ENCODE measurements around the gene PLCB1. TPM values are rescaled to one million over a fixed set of nuclear protein-coding genes. Genes with fewer than 3 reads are reported as not detected.
"Not testable (repeated sequence)": the region's sequence is repeated elsewhere in the genome, so short reads cannot be mapped to it uniquely, and the experiment has no call there.

PLCB1 gene
- total RNA-seq, 1 donor from 2014 or later = 6.3 TPM

DNA sequence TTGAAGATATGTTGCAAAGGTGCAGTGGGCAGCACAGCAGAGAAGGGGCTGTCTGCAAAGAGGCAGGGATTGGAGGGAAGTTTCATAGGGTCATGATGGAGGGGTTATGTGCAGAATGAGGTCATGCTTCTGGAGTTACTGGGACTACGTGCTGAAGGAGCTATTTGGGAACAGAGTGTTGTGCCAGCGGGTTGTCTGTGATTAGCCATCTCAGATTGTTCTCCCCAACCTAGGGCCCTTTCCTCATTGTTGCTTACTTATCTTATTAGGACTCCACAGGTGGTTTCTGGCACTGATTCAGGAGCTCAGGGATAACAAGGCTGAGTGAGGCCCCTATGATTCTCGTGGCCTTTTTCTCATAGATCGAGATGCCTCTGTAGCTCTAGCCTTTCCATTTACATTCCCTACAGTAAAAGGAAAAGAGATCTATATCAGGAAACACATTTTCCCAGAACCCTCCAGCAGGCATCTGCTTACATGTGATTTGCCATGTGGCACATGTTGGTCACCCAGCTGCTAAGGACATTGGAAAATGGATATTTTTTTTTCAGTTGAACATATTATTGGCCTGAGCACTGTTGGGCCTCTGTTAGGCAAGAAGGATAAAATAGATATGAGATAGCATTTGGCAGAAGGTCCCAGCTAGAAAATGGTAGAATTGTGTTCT lies 507.2 kb downstream of the PLCB1 start:
- intact Hi-C loops (cut with DNase I) = no loop called here
- Histone ChIP-seq H3K27me3 (ENCODE audit: low read depth) (no peaks in the 10 kb centered on the region), H3K9me3 (no peaks in the 10 kb centered on the region), H3K36me3 (no peaks in the 10 kb centered on the region), H3K4me1 (no peaks in the 10 kb centered on the region), H3K4me3 (no peak overlapping the region), H3K27ac (no peak overlapping the region)
- TF ChIP-seq, protein P1, sequence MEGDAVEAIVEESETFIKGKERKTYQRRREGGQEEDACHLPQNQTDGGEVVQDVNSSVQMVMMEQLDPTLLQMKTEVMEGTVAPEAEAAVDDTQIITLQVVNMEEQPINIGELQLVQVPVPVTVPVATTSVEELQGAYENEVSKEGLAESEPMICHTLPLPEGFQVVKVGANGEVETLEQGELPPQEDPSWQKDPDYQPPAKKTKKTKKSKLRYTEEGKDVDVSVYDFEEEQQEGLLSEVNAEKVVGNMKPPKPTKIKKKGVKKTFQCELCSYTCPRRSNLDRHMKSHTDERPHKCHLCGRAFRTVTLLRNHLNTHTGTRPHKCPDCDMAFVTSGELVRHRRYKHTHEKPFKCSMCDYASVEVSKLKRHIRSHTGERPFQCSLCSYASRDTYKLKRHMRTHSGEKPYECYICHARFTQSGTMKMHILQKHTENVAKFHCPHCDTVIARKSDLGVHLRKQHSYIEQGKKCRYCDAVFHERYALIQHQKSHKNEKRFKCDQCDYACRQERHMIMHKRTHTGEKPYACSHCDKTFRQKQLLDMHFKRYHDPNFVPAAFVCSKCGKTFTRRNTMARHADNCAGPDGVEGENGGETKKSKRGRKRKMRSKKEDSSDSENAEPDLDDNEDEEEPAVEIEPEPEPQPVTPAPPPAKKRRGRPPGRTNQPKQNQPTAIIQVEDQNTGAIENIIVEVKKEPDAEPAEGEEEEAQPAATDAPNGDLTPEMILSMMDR (IDR thresholded peaks at IDR 0.05) = no peak
- DNase-seq (no peak), ATAC-seq (no peak)

DNA sequence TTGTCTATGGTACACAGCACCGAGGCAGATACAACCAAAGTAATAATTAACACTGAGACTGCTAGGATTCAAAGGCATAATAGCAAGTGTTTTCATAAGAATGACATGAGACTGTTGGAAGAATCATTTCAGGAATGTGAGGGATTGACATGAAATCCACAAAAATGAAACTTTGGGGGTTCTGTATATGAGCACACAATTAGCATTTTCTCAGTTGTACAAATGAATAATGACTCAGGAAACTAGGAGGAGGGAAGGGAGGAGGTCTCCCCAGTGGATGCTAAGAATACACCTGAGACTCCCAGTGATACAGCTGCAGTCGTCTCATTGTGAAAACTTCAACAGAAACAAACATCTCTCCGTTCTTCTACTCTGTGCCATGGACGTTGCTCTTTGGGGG lies 508.4 kb downstream of the PLCB1 start:
- ATAC-seq = no peak
- intact Hi-C loops (cut with DNase I) = no loop called here
- Histone ChIP-seq H3K4me3 (no peak overlapping the region), H3K27me3 (ENCODE audit: low read depth) (no peaks in the 10 kb centered on the region), H3K27ac (no peak overlapping the region), H3K4me1 (no peaks in the 10 kb centered on the region), H3K9me3 (no peaks in the 10 kb centered on the region), H3K36me3 (no peaks in the 10 kb centered on the region)
- DNase-seq = no peak
- TF ChIP-seq, protein P1 (IDR thresholded peaks at IDR 0.05) = no peak

DNA sequence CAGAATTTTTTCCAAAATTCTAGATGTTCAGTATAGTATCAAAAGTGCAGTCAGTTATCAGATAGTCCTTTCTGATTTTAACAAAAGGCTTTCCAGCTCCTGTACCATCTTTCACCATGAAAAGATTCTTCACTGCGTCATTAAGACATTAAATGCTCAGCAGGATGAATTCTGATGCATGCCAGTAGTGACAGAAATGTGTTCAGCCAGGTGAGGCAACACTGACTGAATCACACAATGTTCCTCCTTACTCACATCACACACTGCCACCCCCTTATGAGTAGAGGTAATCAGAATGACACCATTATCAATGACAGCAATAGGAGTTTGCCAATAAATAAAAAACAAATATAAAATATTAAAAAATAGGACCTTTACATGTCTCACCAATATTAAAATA lies 510.2 kb downstream of the PLCB1 start:
- TF ChIP-seq, protein P1 (IDR thresholded peaks at IDR 0.05) = no peak
- DNase-seq = no peak
- no peak for ATAC-seq
- Histone ChIP-seq H3K9me3 (no peaks in the 10 kb centered on the region), H3K36me3 (no peaks in the 10 kb centered on the region), H3K27ac (no peak overlapping the region), H3K4me3 (no peak overlapping the region), H3K27me3 (ENCODE audit: low read depth) (no peaks in the 10 kb centered on the region), H3K4me1 (no peaks in the 10 kb centered on the region)
- intact Hi-C loops (cut with DNase I) = no loop called here

DNA sequence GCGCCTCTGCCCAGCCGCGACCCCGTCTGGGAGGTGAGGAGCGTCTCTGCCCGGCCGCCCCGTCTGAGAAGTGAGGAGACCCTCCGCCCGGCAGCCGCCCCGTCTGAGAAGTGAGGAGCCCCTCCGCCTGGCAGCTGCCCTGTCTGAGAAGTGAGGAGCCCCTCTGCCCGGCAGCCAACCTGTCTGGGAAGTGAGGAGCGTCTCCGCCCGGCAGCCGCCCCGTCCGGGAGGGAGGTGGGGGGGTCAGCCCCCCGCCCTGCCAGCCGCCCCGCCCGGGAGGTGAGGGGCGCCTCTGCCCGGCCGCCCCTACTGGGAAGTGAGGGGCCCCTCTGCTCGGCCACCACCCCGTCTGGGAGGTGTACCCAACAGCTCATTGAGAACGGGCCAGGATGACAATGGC lies 512.4 kb downstream of the PLCB1 start:
- H3K27me3 ChIP-seq (ENCODE audit: low read depth); ATAC-seq; H3K4me1 ChIP-seq; intact Hi-C loops (cut with DNase I); H3K27ac ChIP-seq; DNase-seq; H3K4me3 ChIP-seq; H3K36me3 ChIP-seq; H3K9me3 ChIP-seq: not testable (repeated sequence)

DNA sequence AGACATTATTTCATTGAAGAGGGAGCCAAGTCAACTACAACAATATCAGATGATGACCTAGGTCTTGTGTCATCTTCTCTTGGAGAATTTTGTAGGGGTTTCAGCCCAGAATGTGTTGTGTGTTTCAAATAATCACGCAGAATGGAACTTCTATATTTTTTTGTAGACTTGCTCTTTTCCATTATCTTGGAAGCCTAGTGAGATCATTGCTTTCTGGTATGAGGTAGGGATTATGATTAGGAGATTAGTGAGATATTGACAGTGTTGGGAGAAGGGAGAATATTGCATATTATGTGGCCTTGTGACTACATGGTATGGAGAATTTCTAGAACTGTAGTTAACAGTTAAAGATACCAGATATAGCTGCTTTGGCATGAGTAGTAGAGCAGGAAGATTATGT lies 513.3 kb downstream of the PLCB1 start:
- Histone ChIP-seq H3K27ac (no peak overlapping the region), H3K27me3 (ENCODE audit: low read depth) (no peaks in the 10 kb centered on the region), H3K4me1 (no peaks in the 10 kb centered on the region), H3K9me3 (no peaks in the 10 kb centered on the region), H3K4me3 (no peak overlapping the region), H3K36me3 (no peaks in the 10 kb centered on the region)
- DNase-seq (no peak), ATAC-seq (no peak)
- TF ChIP-seq, protein P1 (IDR thresholded peaks at IDR 0.05) = no peak
- intact Hi-C loops (cut with DNase I) = no loop called here

DNA sequence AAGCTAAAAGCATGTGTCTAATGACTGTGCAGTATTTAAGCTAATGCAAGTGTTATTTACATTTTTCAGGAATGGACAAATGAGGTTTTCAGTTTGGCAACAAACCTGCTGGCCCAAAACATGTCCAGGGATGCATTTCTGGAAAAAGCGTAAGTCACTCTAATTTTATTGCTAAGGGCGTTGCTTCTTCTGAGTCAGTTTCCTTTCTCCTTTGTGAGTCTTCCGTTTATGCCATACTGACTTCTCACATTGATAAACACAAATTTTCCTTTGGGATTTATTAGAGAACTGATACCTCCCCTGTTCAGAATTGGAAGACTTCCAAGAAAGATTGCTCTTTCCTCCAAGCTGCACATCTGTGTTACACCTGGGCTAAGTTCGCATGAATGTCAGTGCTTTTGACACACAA lies 514.0 kb downstream of the PLCB1 start:
- no peak for DNase-seq
- H3K27ac ChIP-seq = no peak overlapping the region

More for the DNA sequence above, 514.0 kb downstream of the PLCB1 start:
- intact Hi-C loops (cut with DNase I) = no loop called here
- Histone ChIP-seq H3K9me3 (no peaks in the 10 kb centered on the region), H3K4me1 (no peaks in the 10 kb centered on the region), H3K27me3 (ENCODE audit: low read depth) (no peaks in the 10 kb centered on the region), H3K4me3 (no peak overlapping the region), H3K36me3 (no peaks in the 10 kb centered on the region)
- no peak for ATAC-seq
- TF ChIP-seq, protein P1 (IDR thresholded peaks at IDR 0.05) = no peak
